Measurements from ENCODE around the gene RSRP1.
"Not testable (repeated sequence)": the region's sequence is repeated elsewhere in the genome, so short reads cannot be mapped to it uniquely, and the experiment has no call there.

DNA sequence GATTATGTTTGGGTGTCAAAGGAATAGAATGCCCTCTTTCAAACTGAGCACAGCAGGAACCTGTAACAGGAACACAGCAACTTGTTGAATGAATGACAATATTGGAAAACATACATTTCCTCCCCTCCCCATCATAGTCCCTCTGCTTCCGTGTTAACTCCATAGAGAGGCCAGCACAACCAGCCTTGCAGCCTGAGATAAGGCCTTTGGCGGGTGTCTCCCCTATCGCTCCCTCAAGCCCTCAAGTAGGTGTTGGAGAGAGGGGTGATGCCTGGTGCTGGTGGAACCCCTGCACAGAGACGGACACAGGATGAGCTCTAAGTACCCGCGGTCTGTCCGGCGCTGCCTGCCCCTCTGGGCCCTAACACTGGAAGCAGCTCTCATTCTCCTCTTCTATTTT is 25.0 kb upstream of the RSRP1 start, which contains the start of gene RHD:
- not testable (repeated sequence) for TF ChIP-seq GATA2, GATA3 (IDR thresholded peaks at IDR 0.05; ENCODE audit: low read depth, low read length)
